NK-92 treated with Interleukin-12 subunit alpha and Interleukin-12 subunit beta, amount 100 ng/mL, for 24 hours (cell line): ENCODE results near the gene CALML6.

Source experiments
- DNase-seq: peaks from one replicate; lab custom pipeline; 2025; lab: John Stamatoyannopoulos, UW

Gene CALML6

GRCh38 chr1:1911350-1912041, 3.6 kb upstream of the CALML6 start:
- no peak for DNase-seq

GRCh38 chr1:1914101-1914970, 724 bp upstream of the CALML6 start:
- DNase-seq, result no peak

- DNase-seq, result no peak
Observed at GRCh38 chr1:1915911-1916840, 1.1 kb downstream of the CALML6 start.

DNA sequence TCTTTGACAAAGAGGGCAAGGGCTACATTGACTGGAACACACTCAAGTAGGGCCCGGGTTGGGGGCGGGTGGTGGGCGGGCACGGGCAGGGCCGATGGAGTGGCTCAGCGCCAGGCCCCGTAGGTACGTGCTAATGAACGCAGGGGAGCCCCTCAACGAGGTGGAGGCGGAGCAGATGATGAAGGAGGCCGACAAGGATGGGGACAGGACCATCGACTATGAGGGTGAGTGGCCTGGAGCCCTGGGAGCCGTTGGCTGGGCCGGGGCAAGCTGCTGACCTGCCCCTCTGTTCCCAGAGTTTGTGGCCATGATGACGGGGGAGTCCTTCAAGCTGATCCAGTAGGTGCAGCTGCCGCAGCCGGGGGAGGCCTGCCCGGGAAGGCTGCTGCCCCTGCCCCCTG, 1.8 kb downstream of the CALML6 start:
- no peak for DNase-seq

GRCh38 chr1:1917304-1917976, 2.4 kb downstream of the CALML6 start:
- no peak for DNase-seq

DNA sequence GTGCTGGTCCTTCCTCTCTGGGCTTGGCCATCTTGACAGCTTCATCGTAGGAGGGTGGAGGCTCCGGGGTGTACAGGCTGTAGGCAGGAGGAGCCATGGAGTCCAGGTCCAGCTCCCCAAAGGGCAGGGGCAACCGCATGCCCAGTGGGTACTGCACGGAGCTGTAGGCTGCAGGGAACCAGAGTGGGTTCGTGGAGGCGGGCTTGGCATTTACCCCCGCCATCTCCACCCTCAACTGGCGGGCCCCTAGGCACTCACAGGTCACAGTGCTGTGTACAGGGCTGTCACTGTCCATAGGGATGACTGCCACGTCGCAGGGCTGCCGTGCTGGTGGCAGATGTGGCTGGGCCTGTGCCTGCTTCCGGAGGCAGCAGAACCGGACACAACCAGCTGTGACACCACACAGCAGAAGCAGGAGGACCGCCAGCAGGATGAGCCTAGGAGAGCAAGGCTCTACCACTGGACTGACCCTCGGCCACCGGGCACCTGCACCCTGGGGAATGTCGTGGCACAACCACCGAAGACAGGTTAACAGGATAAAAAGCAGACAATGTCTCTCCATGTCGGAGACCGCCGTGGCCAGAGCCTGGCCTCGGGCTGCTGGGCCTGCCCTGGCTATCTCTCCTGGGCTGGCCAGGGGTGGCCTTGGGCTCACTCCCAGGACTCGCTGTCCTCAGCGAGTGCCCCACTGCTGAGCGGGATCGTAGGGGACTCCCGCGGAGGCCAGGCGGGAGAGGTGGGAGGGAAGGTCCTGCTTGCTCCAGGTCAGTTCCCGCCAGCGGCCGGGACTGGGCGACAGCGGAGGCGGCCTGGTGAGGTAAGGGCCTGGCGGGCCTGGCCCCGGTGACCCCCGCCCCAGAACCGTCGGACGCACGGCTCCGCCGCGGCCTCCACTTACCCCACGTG, 3.2 kb downstream of the CALML6 start:
- DNase-seq, result no peak

GRCh38 chr1:1918901-1919303, 3.8 kb downstream of the CALML6 start, which contains the start of gene TMEM52:
Gene TMEM52, minus strand, starts transcription at chr1:1919279. Its CDS starts 14 bp downstream, at chr1:1919265.
- DNase-seq, result no peak

- no peak for DNase-seq
Observed at GRCh38 chr1:1919304-1920056, 4.4 kb downstream of the CALML6 start.

DNA sequence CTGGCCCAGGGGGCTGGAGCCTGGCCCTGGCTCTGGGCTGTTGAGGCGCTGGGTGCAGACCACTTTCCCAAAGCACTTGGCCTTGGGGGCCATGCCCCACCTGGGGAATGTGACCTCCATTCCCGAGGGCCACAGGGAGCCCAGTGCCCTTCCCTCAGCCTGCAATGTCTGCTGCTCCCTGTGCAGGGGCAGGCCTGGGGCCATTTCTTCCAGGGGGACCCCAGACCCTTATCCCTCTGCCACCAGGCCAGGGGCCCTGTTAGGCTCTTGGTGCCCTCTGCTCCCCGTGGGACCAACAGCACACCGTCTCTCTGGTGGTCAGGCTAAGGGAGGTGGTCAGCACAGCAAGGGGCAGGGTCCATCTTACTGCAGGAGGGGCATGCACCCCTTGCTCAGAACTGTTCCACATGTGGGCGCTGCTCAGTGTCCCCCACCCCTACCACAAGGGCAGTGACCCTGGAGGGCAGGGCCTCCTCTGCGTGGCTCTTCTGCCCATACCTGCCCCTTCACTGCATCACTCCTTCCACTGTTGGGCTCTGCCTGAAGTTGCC, 5.1 kb downstream of the CALML6 start:
- DNase-seq, result no peak

DNA sequence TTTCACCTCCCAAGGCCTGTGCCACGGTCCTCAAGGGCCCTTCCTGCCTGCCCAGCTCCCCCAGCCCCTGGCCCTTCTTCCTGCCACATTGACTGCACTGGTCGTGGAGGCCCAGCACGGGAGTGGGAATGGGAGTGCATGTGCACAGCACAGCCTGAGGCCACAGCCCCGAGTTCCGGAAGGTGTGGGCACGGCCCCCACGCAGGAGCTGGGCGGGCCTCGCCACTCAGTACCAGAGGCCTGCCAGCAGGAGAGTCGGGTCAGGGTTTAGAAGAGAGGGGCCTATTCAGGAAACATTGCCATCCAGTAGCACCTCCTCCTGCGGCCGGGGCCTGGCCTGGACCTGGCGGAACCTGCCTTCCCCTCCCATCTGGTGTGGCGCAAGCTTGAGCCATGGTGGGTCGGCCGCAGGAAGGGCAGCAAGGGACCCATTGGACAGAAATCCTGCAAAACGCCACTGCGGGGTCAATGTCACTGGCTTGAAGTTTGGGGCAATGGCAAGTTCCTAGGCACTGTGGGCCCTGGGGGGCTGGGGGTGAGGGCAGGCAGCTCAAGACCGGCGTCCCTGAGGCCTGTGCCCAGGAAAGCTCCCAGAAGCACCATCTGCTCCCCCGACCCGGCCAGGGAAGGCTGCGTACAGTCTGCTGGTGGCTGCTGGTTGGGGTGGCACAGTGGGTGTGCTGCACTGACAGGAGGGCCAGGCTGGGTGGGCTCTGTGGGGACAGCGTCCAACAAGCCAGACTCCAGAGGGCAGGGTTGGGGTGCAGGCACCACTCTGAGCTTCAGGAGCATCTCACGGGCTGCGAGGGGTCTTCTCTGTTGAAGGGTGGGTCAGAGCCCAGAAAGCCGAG, 5.8 kb downstream of the CALML6 start:
- no peak for DNase-seq

DNA sequence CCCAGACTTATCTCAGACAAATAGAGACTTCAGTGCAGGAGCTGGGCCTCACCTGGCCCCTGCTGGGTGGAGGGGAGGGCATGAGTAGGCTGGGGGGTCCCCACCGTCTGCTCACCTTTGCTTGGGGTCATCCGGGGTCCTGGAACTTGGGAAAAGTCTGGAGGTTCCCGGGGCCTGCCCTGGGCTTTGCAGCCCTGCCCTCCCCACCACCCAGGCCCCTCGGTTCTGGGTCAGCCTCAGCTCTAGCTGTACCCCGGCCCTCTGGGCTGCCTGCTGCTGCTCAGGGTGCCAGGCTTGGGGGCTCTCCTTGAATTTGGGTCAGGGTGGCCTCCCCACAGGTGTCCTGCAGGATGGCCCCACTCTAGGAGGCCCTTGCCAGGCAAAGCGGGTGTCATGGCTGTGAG, 6.4 kb downstream of the CALML6 start:
- DNase-seq, result no peak

DNA sequence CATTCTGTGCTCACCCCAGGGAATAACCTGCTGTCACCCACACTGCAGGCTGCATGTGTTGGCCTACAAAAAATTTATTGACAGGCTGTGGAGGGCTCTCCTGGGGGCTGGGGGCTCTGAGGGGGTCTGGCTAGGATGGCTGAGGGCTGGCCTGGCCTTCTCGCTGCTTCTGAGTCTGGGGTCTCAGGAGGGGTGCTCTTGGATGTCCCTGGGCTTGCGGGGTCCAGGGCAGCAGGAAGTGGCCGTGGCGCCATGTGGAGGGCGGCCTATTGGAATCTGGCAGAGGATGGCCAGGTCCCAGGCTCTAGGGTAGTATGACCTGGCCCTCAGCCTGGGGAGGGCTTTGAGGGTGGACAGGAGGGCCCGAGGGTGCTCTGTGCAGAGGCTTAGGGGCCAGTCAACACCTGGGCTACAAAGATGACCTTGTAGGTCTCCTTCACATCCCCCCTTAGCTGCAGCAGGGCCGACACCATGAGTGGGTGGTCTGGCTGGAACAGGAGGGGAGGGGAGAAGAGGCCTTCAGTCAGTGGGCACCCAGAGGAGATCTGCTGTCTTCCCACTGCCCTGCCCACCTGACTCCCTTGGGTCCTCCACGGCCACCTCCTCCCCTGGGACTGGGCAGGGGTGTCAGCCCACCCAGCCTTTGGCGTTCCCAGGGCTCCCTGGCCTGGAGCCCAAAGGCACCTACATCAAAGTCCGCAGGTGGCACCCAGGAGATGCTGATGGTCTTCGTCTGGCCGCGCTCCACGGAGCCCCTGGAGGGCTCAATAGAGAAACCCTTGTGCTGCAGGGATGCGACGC, 7.0 kb downstream of the CALML6 start:
- no peak for DNase-seq

GRCh38 chr1:1922702-1922955, 7.6 kb downstream of the CALML6 start:
- DNase-seq, result no peak

DNA sequence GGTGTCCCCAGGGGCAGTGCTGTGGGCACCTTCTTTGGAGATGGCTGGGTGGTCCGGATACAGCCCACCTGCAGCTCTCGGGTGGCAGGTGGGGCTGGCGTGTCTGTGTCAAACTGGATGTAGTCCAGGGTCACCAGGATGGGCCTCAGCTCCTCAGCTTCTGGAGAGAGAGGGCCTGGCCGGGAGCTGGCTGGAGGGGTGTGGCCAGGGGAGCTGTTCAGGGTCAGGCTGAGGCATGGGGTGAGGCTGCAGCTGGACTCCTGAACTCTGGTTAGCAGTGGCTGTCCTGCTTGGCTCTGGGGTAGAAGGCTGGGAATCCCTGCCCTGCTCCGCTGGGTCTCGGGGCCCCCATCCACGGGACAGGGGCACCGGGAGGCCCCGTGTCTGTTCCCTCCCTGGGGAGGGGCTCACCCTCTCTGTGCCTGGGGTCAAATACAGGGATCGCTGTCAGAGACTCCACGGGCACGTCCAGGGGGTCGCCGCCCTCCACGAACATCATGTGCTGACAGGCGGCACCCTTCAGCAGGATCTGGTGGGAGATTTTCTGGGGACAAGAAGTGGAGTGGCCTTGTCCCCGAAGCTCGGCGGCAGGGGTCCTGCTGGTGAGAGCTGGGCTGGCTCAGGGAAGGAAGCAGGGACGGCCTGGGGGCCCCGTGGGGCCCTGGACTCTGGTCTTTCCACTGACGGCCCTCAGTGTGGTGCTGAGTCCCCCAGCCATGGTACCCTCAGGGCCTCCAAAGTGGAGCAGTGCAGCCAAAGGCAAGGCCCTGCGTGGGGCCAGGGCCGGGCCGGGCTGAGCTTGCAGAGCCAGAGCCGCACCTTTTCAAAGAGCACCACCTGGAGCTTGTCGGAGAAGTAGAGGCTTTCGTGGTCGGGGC, 8.1 kb downstream of the CALML6 start:
- no peak for DNase-seq

DNA sequence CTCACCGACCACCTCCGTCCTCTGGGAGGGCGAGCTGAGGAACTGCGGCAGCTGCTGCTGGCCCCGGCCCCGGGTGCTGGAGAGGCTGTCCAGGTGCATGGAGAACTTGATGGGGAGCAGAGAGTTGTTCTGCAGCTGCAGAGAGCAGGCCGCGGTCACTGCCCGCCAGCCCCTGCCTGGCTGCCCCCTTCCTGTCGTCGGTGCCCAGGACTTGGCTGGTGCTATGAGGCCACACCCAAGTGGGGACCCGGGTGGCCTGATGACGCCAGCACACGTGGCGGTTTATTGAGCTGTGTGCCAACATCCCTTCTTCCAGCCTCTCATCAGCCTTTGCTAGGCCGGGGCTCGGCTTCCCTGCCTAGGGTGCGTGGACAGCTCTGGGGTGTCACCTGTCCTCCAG, 9.3 kb downstream of the CALML6 start:
- DNase-seq, result no peak

- no peak for DNase-seq
Observed at GRCh38 chr1:1924849-1925248, 9.8 kb downstream of the CALML6 start.
